22Rv1 (cell line): Measurements from ENCODE around the gene CDC42BPB.

Experiments used
- CTCF ChIP-seq: fragments of 450-650 bp; IDR thresholded peaks from 2 replicates; pipeline ENCODE4 v1.5.1; 2017; ENCODE audit warnings: mild to moderate bottlenecking
- ZFX ChIP-seq: fragments of 450-650 bp; IDR thresholded peaks from 2 replicates; pipeline ENCODE4 v1.6.1; 2017; ENCODE audit warnings: antibody characterized with exemption, borderline replicate concordance

- TF ChIP-seq CTCF (no peak), ZFX (no peak)
These were observed 27.4 kb downstream of the CDC42BPB start for GRCh38 chr14:103029936-103030335.
